GM19238 (cell line): Measurements from ENCODE around the gene PTPN3.
"Not testable (repeated sequence)": the region's sequence is repeated elsewhere in the genome, so short reads cannot be mapped to it uniquely, and the experiment has no call there.

Source experiments
- DNase-seq: peaks from one replicate; pipeline ENCODE4 v3.0.0; 2011; ENCODE audit warnings: low spot score; ENCODE audit not compliant: insufficient read length

The PTPN3 gene

GRCh38 chr9:109349421-109349846 lies 148.7 kb downstream of the PTPN3 start:
- DNase-seq: no peak

- DNase-seq: no peak
Measured at GRCh38 chr9:109346904-109347303, 151.2 kb downstream of the PTPN3 start.

- DNase-seq: no peak
Measured at GRCh38 chr9:109344866-109345265, 153.2 kb downstream of the PTPN3 start.

GRCh38 chr9:109342878-109343277 lies 155.2 kb downstream of the PTPN3 start:
- no peak for DNase-seq

GRCh38 chr9:109341561-109341960 lies 156.5 kb downstream of the PTPN3 start:
- no peak for DNase-seq

GRCh38 chr9:109340979-109341378 lies 157.1 kb downstream of the PTPN3 start:
- not testable (repeated sequence) for DNase-seq

- no peak for DNase-seq
Measured at GRCh38 chr9:109336409-109336808, 161.7 kb downstream of the PTPN3 start.

- DNase-seq: no peak
Measured at GRCh38 chr9:109335929-109336328, 162.2 kb downstream of the PTPN3 start.

GRCh38 chr9:109335121-109335520 lies 163.0 kb downstream of the PTPN3 start:
- DNase-seq: no peak

- DNase-seq: no peak
Measured at GRCh38 chr9:109331353-109331752, 166.8 kb downstream of the PTPN3 start.

- no peak for DNase-seq
Measured at GRCh38 chr9:109329638-109330258, 168.4 kb downstream of the PTPN3 start.

GRCh38 chr9:109328978-109329637 lies 169.0 kb downstream of the PTPN3 start:
- no peak for DNase-seq
